Measurements from ENCODE around the gene BRD3OS.

DNA sequence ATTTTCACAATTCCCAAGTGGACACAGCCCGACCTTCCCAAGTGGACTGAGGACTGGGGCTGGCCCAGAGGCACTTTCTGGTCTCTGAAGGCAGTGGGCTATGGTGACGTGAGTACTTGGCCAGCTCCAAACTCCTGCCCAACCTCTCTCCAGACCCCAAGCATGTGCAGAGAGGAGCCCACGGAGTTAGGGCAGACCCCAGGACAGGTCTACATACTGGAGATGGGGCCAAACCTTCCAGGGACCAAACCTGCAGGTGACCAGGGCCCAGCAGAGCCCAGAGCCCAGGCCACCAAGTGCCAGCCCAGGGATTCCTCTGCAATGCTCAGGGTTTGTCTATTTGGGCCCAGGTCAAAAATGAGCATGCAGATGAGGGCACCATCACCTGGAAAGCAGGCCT, 27.2 kb downstream of the BRD3OS start:
- TF ChIP-seq, protein P1, sequence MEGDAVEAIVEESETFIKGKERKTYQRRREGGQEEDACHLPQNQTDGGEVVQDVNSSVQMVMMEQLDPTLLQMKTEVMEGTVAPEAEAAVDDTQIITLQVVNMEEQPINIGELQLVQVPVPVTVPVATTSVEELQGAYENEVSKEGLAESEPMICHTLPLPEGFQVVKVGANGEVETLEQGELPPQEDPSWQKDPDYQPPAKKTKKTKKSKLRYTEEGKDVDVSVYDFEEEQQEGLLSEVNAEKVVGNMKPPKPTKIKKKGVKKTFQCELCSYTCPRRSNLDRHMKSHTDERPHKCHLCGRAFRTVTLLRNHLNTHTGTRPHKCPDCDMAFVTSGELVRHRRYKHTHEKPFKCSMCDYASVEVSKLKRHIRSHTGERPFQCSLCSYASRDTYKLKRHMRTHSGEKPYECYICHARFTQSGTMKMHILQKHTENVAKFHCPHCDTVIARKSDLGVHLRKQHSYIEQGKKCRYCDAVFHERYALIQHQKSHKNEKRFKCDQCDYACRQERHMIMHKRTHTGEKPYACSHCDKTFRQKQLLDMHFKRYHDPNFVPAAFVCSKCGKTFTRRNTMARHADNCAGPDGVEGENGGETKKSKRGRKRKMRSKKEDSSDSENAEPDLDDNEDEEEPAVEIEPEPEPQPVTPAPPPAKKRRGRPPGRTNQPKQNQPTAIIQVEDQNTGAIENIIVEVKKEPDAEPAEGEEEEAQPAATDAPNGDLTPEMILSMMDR (IDR thresholded peaks at IDR 0.05), result no peak
- no peak for TF ChIP-seq POLR2A (IDR thresholded peaks at IDR 0.05)

Measured in breast epithelium (tissue), 3 donors.